ENCODE measurements around the gene SLC2A13. TPM values are rescaled to one million over a fixed set of nuclear protein-coding genes. Genes with fewer than 3 reads are reported as not detected.

Gene SLC2A13
- total RNA-seq, 6 experiments from 2014 or later = 5.2 to 11.7 (median 8.7) TPM

GRCh38 chr12:40105265-40105514 is 691 bp downstream of the SLC2A13 start:
- DNase-seq = peak; percentile 64 to 75 (median 70)

GRCh38 chr12:40104461-40105264 is 1.2 kb downstream of the SLC2A13 start:
- Histone ChIP-seq H3K4me3 (peak overlapping the region; percentile 81 to 97 (median 83)), H3K27me3 (no peaks in the 10 kb centered on the region), H3K36me3 (no peaks in the 10 kb centered on the region), H3K27ac (peak overlapping the region; percentile 41 to 75 (median 71)), H3K4me1 (peaks cover 0 to 20% (median 0%) of the 10 kb centered on the region in 4 donors), H3K9me3 (no peaks in the 10 kb centered on the region)
- DNase-seq (no peak), ATAC-seq (no peak)
- intact Hi-C loops (cut with DNase I) = loop anchor here (10.0 kb wide), 2 partner anchors 70 to 340 kb away; no protein-coding TSS in a partner anchor
- no peak for TF ChIP-seq CTCF (IDR thresholded peaks at IDR 0.05)
- no peak for TF ChIP-seq POLR2A (IDR thresholded peaks at IDR 0.05)
- 15% methylated on average over 8 of the region's 20 CpGs for WGBS (ENCODE audit: insufficient coverage, low coverage, low lambda C conversion rate, missing lambda C conversion rate)

More at GRCh38 chr12:40105265-40105514, 691 bp downstream of the SLC2A13 start:
- Histone ChIP-seq H3K27ac (peak overlapping the region; percentile 41 to 75 (median 71)), H3K4me3 (peak overlapping the region; percentile 81 to 97 (median 83)), H3K27me3 (no peaks in the 10 kb centered on the region), H3K36me3 (no peaks in the 10 kb centered on the region), H3K4me1 (peaks cover 0 to 14% (median 0%) of the 10 kb centered on the region in 4 donors), H3K9me3 (no peaks in the 10 kb centered on the region)
- intact Hi-C loops (cut with DNase I) = loop anchor here (10.0 kb wide), 2 partner anchors 70 to 340 kb away; no protein-coding TSS in a partner anchor
- ATAC-seq = peak; percentile 52 to 61 (median 54)
- no peak for TF ChIP-seq POLR2A (IDR thresholded peaks at IDR 0.05)
- TF ChIP-seq CTCF (IDR thresholded peaks at IDR 0.05) = no peak
- WGBS (ENCODE audit: insufficient coverage, low coverage, low lambda C conversion rate, missing lambda C conversion rate) = no CpG with 5 or more reads among the region's 26 CpGs

GRCh38 chr12:40103043-40103442 is 2.8 kb downstream of the SLC2A13 start:
- WGBS (ENCODE audit: insufficient coverage, low coverage, low lambda C conversion rate, missing lambda C conversion rate) = 79% methylated on average over 3 of the region's 3 CpGs
- peaks cover 0 to 21% (median 0%) of the 10 kb centered on the region in 4 donors for H3K4me1 ChIP-seq

GRCh38 chr12:40101747-40102146 is 4.1 kb downstream of the SLC2A13 start:
- no peaks in the 10 kb centered on the region for H3K9me3 ChIP-seq
- H3K27ac ChIP-seq = no peak overlapping the region
- intact Hi-C loops (cut with DNase I) = loop anchor here (10.0 kb wide), 2 partner anchors 67 to 337 kb away; no protein-coding TSS in a partner anchor
- DNase-seq (no peak), ATAC-seq (no peak)
- peaks cover 0 to 17% (median 0%) of the 10 kb centered on the region in 4 donors for H3K4me1 ChIP-seq
- H3K36me3 ChIP-seq = no peaks in the 10 kb centered on the region
- H3K4me3 ChIP-seq = no peak overlapping the region
- H3K27me3 ChIP-seq = no peaks in the 10 kb centered on the region
- TF ChIP-seq POLR2A (IDR thresholded peaks at IDR 0.05) (no peak), CTCF (IDR thresholded peaks at IDR 0.05) (no peak)
- 94% methylated on average over 1 of the region's 1 CpG for WGBS (ENCODE audit: insufficient coverage, low coverage, low lambda C conversion rate, missing lambda C conversion rate)

More at GRCh38 chr12:40103043-40103442, 2.8 kb downstream of the SLC2A13 start:
- Histone ChIP-seq H3K36me3 (no peaks in the 10 kb centered on the region), H3K27me3 (no peaks in the 10 kb centered on the region), H3K27ac (no peak overlapping the region), H3K9me3 (no peaks in the 10 kb centered on the region), H3K4me3 (no peak overlapping the region)
- TF ChIP-seq POLR2A (IDR thresholded peaks at IDR 0.05) = no peak
- TF ChIP-seq CTCF (IDR thresholded peaks at IDR 0.05) = no peak
- ATAC-seq (no peak), DNase-seq (no peak)
- intact Hi-C loops (cut with DNase I) = loop anchor here (10.0 kb wide), 2 partner anchors 68 to 338 kb away; no protein-coding TSS in a partner anchor
